A549 (cell line): ENCODE measurements around the gene FAM241B. TPM values are rescaled to one million over a fixed set of nuclear protein-coding genes. Genes with fewer than 3 reads are reported as not detected.

ENCODE experiments used
- ATAC-seq, 2 experiments: fragments of 200-7000 bp in 1 of 2; fragments of >200 bp in 1 of 2; cut with Nextera tagmentation in 1 of 2; cut with Tn5 transposase in 1 of 2; 3 replicates each; pipeline versions ENCODE4 v1.8.0 to v1.9.1; 2018 to 2020; ENCODE audit warnings: mild to moderate bottlenecking in 1 of 2, moderate library complexity in 1 of 2
- CTCF ChIA-PET: fragments of 300-600 bp; sonication (Branson Sonifier 250); formaldehyde crosslinking; extraction: SDS; loops from one replicate; lab custom pipeline; 2021; ENCODE audit warnings: antibody characterized with exemption, inconsistent platforms; lab: Yijun Ruan, JAX
- POLR2A ChIA-PET: fragments of 350-600 bp; formaldehyde crosslinking; extraction: SDS; loops from one replicate; lab custom pipeline; 2021; ENCODE audit warnings: antibody characterized with exemption, inconsistent platforms; lab: Yijun Ruan, JAX
- DNase-seq, 2 experiments: peaks; one replicate each; pipeline versions ENCODE4 v3.0.0 to v3.0.0-alpha.2; 2011 to 2016; ENCODE audit warnings: low read depth in 1 of 2, low spot score in 1 of 2
- FAIRE-seq: peaks from 2 replicates; lab custom pipeline; 2011; peaks lifted over from hg19 to GRCh38; lab: Jason Lieb, UNC
- H3K27ac ChIP-seq, 2 experiments: fragments of >200 bp; sonication (Bioruptor Twin); formaldehyde crosslinking; 3 replicates each; pipeline ENCODE4 v1.5.1; 2016 to 2017
- H3K4me1 ChIP-seq: fragments of >200 bp; sonication (Bioruptor Twin); formaldehyde crosslinking; 3 replicates; pipeline ENCODE4 v1.6.1; 2016
- H3K4me2 ChIP-seq: fragments of >200 bp; sonication (Bioruptor Twin); formaldehyde crosslinking; 3 replicates; pipeline ENCODE4 v1.6.1; 2016
- H3K4me3 ChIP-seq: fragments of >200 bp; sonication (Bioruptor Twin); formaldehyde crosslinking; 3 replicates; pipeline ENCODE4 v1.5.1; 2016
- H3K9me3 ChIP-seq: fragments of >200 bp; sonication (Bioruptor Twin); formaldehyde crosslinking; 3 replicates; pipeline ENCODE4 v1.6.1; 2016
- BCL3 ChIP-seq: fragments of >200 bp; sonication (Bioruptor Twin); formaldehyde crosslinking; IDR thresholded peaks from 3 replicates; pipeline ENCODE4 v1.6.1; 2016
- BHLHE40 ChIP-seq: IDR thresholded peaks from 2 replicates; pipeline ENCODE4 v1.6.1; 2012; ENCODE audit warnings: low read depth, low read length, inconsistent platforms
- CBX2 ChIP-seq: fragments of 200-600 bp; sonication (generic); IDR thresholded peaks from 2 replicates; pipeline ENCODE4 v1.6.1; 2016; ENCODE audit warnings: low read depth, mild to moderate bottlenecking, borderline replicate concordance
- CBX8 ChIP-seq: fragments of 200-600 bp; sonication (generic); IDR thresholded peaks from 2 replicates; pipeline ENCODE4 v1.6.1; 2016
- CHD2 ChIP-seq: fragments of 150-350 bp; IDR thresholded peaks from 2 replicates; pipeline ENCODE4 v1.6.1; 2014; ENCODE audit warnings: low read length; ENCODE audit not compliant: partially characterized antibody
- ELK1 ChIP-seq: fragments of 150-350 bp; IDR thresholded peaks from 2 replicates; pipeline ENCODE4 v1.6.1; 2014; ENCODE audit warnings: low read depth, mild to moderate bottlenecking, low read length
- FOSB ChIP-seq: fragments of 250-450 bp; sonication (Bioruptor Pico); IDR thresholded peaks from 2 replicates; pipeline ENCODE4 v1.5.0; 2020; ENCODE audit warnings: mild to moderate bottlenecking, moderate library complexity
- HDAC2 ChIP-seq: fragments of 200-600 bp; sonication (generic); IDR thresholded peaks from 2 replicates; pipeline ENCODE4 v1.6.1; 2016
- HES2 ChIP-seq: fragments of >200 bp; sonication (Bioruptor Twin); formaldehyde crosslinking; IDR thresholded peaks from 2 replicates; pipeline ENCODE4 v1.6.1; 2016
- HEYL ChIP-seq: fragments of 250-450 bp; sonication (Bioruptor Pico); IDR thresholded peaks from 2 replicates; pipeline ENCODE4 v1.8.0; 2021; ENCODE audit warnings: mild to moderate bottlenecking, moderate library complexity
- HOXA7 ChIP-seq: fragments of 250-450 bp; sonication (Bioruptor Pico); IDR thresholded peaks from 2 replicates; pipeline ENCODE4 v1.5.0; 2020; ENCODE audit warnings: mild to moderate bottlenecking, moderate library complexity
- JUN ChIP-seq, 2 experiments: fragments of >200 bp; sonication (Bioruptor Twin); formaldehyde crosslinking; IDR thresholded peaks; 2 replicates in 1 of 2; 3 replicates in 1 of 2; pipeline ENCODE4 v1.6.1; 2016 to 2017
- KDM1A ChIP-seq: fragments of 200-600 bp; sonication (generic); IDR thresholded peaks from 2 replicates; pipeline ENCODE4 v1.6.1; 2016; ENCODE audit warnings: low read depth, mild to moderate bottlenecking
- KDM5A ChIP-seq: fragments of 200-600 bp; sonication (generic); IDR thresholded peaks from 2 replicates; pipeline ENCODE4 v1.6.1; 2016; ENCODE audit warnings: antibody characterized with exemption, mild to moderate bottlenecking
- MAFK ChIP-seq: fragments of 450-650 bp; IDR thresholded peaks from 2 replicates; pipeline ENCODE4 v1.6.1; 2014; ENCODE audit not compliant: partially characterized antibody
- NFE2L2 ChIP-seq: fragments of 150-350 bp; conservative IDR thresholded peaks from 2 replicates; pipeline ENCODE4 v1.6.1; 2014; ENCODE audit warnings: low read length
- POLR2A ChIP-seq: IDR thresholded peaks from 2 replicates; pipeline ENCODE4 v1.6.1; 2012; ENCODE audit warnings: mild to moderate bottlenecking, low read length
- RCOR1 ChIP-seq: fragments of 150-350 bp; IDR thresholded peaks from 2 replicates; pipeline ENCODE4 v1.6.1; 2014; ENCODE audit warnings: antibody characterized with exemption, low read length, low read depth
- RNF2 ChIP-seq: fragments of 200-600 bp; sonication (generic); IDR thresholded peaks from 2 replicates; pipeline ENCODE4 v1.6.1; 2016; ENCODE audit warnings: low read depth, mild to moderate bottlenecking, antibody characterized with exemption, moderate library complexity, borderline replicate concordance
- SMC3 ChIP-seq: fragments of >200 bp; sonication (Bioruptor Twin); formaldehyde crosslinking; IDR thresholded peaks from 3 replicates; pipeline ENCODE4 v1.6.1; 2018; ENCODE audit warnings: inconsistent platforms
- SREBF2 ChIP-seq: fragments of 450-650 bp; IDR thresholded peaks from 2 replicates; pipeline ENCODE4 v1.6.1; 2014; ENCODE audit warnings: mild to moderate bottlenecking, moderate library complexity
- USF2 ChIP-seq: fragments of 450-650 bp; IDR thresholded peaks from 2 replicates; pipeline ENCODE4 v1.6.1; 2014; ENCODE audit warnings: antibody characterized with exemption
- ZFP36 ChIP-seq: fragments of 450-650 bp; IDR thresholded peaks from 2 replicates; pipeline ENCODE4 v1.6.1; 2014; ENCODE audit warnings: borderline replicate concordance; ENCODE audit not compliant: partially characterized antibody
- ZSCAN20 ChIP-seq: fragments of 250-450 bp; sonication (Bioruptor Pico); IDR thresholded peaks from 2 replicates; pipeline ENCODE4 v1.8.0; 2022; ENCODE audit warnings: mild to moderate bottlenecking, moderate library complexity
- WGBS: methylation state at CpG from one replicate; pipeline ENCODE4 v1.1.6; 2017; ENCODE audit errors: missing lambda C conversion rate; 5-methylcytosine and 5-hydroxymethylcytosine counted together
- polyA plus RNA-seq, 4 experiments: library from polyadenylated mRNA; depleted of rRNA in 3 of 4; stranded (reverse); fragments of >200 nt; fragmentation: RNase III in 1 of 4; extraction: RNeasy Plus Mini Kit Qiagen cat#74134 plus additional on column Dnase treatment in 1 of 4; gene quantifications; 2 replicates in 3 of 4; 3 replicates in 1 of 4; pipeline ENCODE4 v1.2.3, GENCODE V29; 2011 to 2017
- TF ChIP-seq, protein P1 (sequence below): fragments of 250-450 bp; sonication (Bioruptor Pico); IDR thresholded peaks from 2 replicates; pipeline ENCODE4 v1.5.0; 2020; ENCODE audit warnings: low read depth, mild to moderate bottlenecking, moderate library complexity
- TF ChIP-seq, protein P2 (sequence below): IDR thresholded peaks from 2 replicates; pipeline ENCODE4 v1.6.1; 2012; ENCODE audit warnings: low read depth, borderline replicate concordance

The FAM241B gene
- polyA plus RNA-seq, 2 of the 4 experiments (the other 2 are of a cell fraction), result 22.8 to 23.8 TPM

GRCh38 chr10:69634759-69635425, 4.8 kb downstream of the FAM241B start:
- no peak overlapping the region for H3K4me3 ChIP-seq
- ChIA-PET CTCF (interaction anchor here (0.5 to 16.8 kb wide), 10 partner anchors 10 to 556 kb away, joined by 3 to 385 read pairs (median 18); no protein-coding TSS in a partner anchor), POLR2A (interaction anchor here (0.9 kb wide), 1 partner anchor 226 kb away, joined by 3 read pairs; no protein-coding TSS in a partner anchor)
- no peak for DNase-seq
- 77% methylated on average over 5 of the region's 9 CpGs for WGBS
- no peaks in the 10 kb centered on the region for H3K9me3 ChIP-seq
- no peak overlapping the region for H3K27ac ChIP-seq
- H3K4me1 ChIP-seq, result peaks cover 7% of the 10 kb centered on the region
- ATAC-seq, result no peak
- TF ChIP-seq JUN (IDR thresholded peaks at IDR 0.05) (no peak), CBX8 (no peak), SREBF2 (no peak), ZFP36 (no peak), CHD2 (no peak), CBX2 (no peak), RNF2 (no peak), BCL3 (no peak), BHLHE40 (no peak), ZSCAN20 (CRISPR knock-in tag) (no peak), POLR2A (no peak), HES2 (no peak), FOSB (no peak), MAFK (no peak), USF2 (no peak), NFE2L2 (no peak), HOXA7 (CRISPR knock-in tag) (no peak)
- TF ChIP-seq, protein P1, sequence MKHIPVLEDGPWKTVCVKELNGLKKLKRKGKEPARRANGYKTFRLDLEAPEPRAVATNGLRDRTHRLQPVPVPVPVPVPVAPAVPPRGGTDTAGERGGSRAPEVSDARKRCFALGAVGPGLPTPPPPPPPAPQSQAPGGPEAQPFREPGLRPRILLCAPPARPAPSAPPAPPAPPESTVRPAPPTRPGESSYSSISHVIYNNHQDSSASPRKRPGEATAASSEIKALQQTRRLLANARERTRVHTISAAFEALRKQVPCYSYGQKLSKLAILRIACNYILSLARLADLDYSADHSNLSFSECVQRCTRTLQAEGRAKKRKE (CRISPR knock-in tag), result no peak
- TF ChIP-seq, protein P2, sequence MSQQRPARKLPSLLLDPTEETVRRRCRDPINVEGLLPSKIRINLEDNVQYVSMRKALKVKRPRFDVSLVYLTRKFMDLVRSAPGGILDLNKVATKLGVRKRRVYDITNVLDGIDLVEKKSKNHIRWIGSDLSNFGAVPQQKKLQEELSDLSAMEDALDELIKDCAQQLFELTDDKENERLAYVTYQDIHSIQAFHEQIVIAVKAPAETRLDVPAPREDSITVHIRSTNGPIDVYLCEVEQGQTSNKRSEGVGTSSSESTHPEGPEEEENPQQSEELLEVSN, result no peak
- H3K4me2 ChIP-seq, result no peak overlapping the region
- no peak for FAIRE-seq

- ATAC-seq (no peak), DNase-seq (no peak), FAIRE-seq (no peak)
- Histone ChIP-seq H3K4me2 (no peak overlapping the region), H3K27ac (no peak overlapping the region), H3K9me3 (no peaks in the 10 kb centered on the region), H3K4me1 (peaks cover 7% of the 10 kb centered on the region), H3K4me3 (no peak overlapping the region)
- WGBS, result 60% methylated on average over 7 of the region's 13 CpGs
- TF ChIP-seq HEYL (CRISPR knock-in tag), result no peak
- TF ChIP-seq CBX8, result no peak
- no peak for TF ChIP-seq RCOR1
- TF ChIP-seq KDM5A, result no peak
- no peak for TF ChIP-seq JUN (IDR thresholded peaks at IDR 0.05)
- no peak for TF ChIP-seq ZFP36
- no peak for TF ChIP-seq KDM1A
- TF ChIP-seq USF2, result no peak
- TF ChIP-seq SMC3, result no peak
- no peak for TF ChIP-seq HDAC2
- TF ChIP-seq ELK1, result no peak
- POLR2A ChIA-PET, result interaction anchor here (0.9 to 2.0 kb wide), 2 partner anchors 120 to 227 kb away, joined by 3 to 13 read pairs; no protein-coding TSS in a partner anchor
- CTCF ChIA-PET, result interaction anchor here (0.5 to 16.8 kb wide), 19 partner anchors 9 to 631 kb away, joined by 3 to 385 read pairs (median 7); partner anchors contain the start of genes COL13A1 and TACR2
Measured at GRCh38 chr10:69635428-69636272, 5.6 kb downstream of the FAM241B start.
